GM11168 (cell line): Measurements from ENCODE around the gene SEMA7A.

Source experiments
- in situ Hi-C: fragments of 300-500 bp; cut with MboI; formaldehyde crosslinking; loops from one replicate; pipeline ENCODE4 v1.12.0; 2022; ENCODE audit warnings: low sequenced_read_pairs; ENCODE audit not compliant: unreplicated experiment

The SEMA7A gene

DNA sequence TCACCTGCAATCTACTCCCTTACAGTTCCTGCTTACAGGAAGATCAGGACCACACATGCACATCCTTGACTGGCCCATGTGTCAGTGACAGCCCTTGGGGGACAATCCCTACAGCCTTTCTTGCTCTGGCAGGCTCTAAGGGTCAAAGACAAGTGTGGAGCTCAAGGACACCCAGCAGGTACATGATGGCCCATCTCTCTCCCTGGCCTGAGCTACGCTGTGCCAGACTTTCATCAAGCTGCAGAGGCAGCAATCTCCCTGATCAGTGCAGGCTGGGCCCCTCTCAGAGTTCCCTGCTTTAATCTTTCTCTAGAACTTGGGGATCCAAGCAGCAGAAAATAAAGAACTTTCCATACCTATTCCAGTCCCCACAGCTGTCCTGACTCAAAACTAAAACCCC lies 2.6 kb downstream of the SEMA7A start:
- in situ Hi-C loops = loop anchor here (5.0 kb wide), 1 partner anchor 44 kb away; no protein-coding TSS in a partner anchor

DNA sequence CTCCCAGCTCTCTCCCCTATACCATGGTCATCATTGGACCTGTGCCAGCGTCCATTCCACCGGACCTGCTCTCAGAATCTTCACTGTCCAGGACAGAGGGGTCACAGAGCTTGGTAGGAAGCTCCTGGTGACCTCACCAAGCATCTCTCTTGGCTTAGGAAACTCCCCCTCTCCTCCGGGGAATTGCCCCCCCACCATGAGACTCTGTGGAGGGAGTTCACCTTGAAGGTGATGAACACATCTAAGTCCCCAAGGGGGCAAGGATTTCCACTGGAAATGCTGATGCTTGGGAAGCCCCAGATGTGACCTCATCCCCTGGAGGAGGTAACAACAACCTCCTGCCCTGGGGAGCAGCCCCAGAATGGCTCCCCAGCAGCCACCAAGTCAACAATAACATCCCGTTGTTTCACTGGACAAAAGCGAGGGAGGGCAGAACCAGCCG lies 3.2 kb downstream of the SEMA7A start:
- in situ Hi-C loops = loop anchor here (5.0 kb wide), 1 partner anchor 43 kb away; no protein-coding TSS in a partner anchor

DNA sequence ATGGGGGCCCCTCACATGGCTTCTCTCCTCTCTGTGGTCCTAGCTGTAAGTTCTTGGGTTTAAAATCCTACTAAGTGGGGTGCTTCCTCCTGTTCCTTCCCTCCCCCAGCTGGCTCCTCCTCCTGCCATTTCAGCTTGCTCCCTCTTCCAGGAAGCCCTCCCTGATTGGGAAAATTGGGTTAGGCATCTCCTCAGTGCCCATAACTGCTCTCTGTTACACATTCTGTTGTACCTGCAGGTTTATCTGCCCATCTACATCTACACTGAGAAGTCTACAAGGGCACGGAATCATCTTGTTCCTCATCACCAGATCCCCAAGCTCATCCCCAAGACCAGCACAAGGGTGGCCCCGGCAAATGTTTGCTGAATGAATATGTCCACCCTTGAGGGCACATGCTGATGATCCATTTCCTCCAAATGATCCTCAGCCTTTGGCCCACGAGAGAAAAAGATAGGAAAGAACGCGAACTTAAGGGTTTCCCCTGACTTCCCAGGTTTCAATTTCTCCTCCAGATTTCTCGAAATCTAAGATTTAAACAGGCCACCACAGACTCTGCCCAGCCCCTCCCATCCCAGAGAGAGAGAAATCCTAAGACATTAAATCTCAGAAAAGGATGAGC lies 3.9 kb downstream of the SEMA7A start:
- in situ Hi-C loops = loop anchor here (5.0 kb wide), 1 partner anchor 43 kb away; no protein-coding TSS in a partner anchor

DNA sequence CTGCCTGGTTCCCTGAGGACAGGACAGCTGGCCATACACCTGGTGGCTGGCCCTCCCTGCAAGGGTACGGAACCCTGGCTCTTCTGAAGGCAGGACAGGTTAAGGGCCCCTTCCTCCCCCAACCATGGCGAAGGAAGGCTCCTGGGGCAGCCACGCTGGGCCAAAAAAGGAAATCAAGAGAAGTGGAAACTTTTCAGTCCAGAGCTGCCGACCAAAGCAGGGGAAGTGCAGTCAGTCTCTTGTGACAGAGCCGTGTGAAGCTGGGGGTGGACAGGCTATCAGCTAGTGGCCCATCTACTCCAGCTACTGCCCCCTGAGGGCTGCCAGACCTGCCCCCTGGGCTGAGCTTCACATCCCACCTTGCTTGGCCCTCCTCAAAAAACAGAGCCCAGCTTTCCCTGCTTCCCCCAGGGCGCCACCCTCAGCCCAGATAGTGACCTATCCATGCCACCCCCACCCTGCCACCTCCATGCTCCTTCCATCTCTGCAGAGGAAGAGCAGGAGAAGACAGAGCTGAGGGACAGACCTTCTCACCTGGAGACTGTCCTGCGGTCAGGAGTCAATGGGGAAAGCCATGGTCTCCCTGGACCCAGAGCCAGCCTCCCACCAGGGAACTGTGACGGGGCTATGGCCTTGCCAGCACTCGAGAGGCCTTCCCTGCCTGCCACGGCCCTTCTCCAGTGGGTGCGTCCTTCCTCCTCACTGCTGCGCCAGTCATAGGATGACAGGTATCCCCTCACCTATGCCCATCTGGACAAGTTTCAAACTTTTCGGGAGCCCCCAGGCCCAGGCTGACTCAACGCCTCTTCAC lies 4.6 kb downstream of the SEMA7A start:
- in situ Hi-C loops = no loop called here

DNA sequence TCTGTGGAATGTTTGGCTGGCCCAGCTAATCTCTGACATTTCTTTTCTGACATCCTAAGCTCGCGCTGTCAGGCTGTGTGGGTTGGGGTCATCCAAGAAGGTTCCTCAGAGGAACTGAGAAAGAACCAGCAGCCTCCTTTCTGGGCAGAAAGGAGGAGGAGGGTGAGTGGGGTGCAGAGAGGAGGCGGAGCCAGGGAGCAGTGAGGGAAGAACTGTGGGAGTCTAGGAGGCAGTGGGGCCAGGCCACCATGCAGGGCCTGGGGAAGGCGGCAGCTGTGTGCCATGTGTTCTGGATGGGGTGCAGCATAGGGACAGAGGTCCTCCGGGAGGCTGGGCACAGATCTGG lies 5.3 kb downstream of the SEMA7A start:
- in situ Hi-C loops = no loop called here

DNA sequence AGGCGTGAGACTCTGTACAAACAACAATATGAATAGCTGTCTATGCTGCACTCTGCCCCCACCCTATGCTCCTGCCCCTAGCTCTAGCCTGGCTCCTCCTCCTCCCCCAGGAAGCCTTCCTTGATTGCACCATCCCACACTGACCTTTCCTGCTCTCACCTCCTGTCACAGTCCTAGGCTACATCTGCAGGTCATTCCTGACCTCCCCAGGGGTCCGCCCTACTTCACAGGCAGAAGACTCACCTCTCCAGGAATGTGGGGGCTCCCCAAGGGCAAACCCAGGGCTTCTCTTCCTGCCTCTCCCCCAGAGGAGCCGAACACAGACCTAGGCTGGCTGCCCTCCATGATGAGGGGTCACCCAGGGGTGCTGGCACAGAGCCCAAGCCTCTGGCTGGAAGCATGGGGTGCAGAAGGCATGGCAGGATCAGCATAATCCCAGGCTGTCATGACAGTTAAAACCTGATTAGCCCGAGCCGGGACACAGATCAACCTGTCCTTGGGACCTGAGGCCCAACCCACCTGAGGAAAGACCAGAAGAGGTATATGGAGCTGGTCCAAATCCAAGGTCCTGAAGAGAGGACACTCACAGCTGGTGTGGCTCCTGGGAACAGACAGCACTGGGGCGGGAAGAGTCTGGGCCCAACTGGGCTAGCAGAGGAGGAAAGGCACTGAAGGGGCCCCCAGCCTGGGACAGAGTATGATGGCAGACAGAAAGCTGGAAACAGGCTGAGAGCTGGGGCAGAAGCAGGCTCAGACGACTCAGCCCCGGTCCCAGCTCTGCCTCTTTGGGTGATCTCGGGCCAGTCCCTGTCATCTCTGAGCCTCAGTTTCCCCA lies 5.9 kb downstream of the SEMA7A start:
- in situ Hi-C loops = no loop called here

DNA sequence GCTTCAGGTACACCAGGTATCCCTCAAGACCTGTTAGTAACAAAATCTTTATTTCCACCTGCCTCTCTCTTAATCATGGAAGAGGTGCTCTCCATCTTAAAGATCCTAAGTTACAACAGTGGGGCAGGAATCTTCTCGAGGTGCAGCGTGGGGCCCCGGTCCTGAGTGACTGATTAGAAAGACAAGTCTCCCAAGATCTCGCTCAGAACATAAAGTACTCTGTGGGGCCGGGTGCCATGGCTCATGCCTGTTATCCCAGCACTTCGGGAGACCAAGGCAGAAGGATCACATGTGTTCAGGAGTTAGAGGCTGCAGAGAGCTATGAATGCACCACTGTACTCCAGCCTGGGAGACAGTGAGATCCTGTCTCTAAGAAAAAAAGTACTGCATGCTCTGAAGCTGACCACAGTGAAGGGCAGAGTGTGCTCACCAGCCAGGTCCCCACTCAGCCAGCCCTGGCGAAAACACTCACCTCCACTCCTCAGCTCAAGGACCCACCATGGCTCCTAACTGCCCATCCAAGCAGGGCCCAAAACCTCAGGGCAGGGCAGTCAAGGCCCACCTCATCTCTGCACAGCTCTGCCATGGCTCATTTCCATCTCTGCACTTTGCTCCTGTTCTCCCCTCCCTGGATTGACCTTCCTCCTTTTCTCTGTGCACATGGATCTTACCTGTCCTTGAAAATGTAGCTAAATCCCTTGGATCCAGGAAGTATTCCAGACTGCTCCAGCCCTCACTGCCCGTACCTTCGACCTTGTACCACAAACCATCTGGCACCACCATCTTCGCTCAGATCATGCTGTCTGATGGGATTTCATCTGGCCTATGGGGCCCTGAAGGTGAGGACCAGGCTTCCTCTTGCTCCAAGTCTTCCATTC lies 7.1 kb downstream of the SEMA7A start:
- in situ Hi-C loops = no loop called here

DNA sequence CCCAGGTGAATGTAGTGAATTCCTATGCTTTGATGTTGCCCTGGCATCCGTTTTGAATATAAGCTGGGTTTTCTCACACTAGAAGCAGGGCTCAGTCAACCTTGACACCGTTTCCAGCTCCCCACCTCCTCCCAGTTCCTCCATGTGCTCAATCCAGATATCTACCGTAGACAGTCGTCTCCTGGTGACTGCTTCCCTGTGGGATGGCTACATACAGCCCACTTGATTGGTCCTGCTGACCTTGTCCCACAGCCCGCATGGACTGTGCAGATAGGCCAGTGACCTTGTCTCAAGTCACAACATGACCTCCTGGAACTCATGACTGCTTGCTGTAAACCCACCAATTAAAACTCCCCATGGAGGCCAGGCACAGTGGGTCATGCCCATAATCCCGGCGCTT lies 8.1 kb downstream of the SEMA7A start:
- in situ Hi-C loops = no loop called here

DNA sequence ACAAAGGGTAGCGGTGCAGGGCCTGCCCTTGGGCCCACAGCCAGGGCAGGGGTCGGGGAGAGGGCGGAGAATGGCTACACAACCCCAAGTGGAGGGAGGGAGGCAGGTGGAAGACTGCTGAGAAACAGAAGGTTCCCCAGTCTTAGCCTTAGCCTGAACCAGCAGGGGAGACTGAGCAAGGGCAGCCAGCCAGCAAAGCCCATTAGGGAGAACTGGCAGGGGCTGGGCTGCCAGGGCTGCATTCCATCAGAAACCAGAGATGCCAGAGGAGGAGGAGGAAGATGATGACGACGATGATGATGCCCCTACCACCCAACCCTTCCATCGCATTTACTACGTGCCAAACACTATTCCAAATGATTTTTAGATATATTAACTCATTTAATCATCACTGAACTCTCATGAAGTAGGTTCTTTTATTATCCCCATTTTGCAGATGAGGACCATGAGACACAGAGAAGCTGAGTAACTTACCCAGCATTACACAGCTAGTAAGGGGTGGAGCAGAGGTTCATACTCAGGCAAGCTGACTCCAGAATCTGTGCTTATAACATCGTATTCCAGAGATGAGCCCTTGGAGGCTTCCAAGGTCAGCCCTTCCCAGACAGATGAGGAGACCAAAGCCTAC lies 8.7 kb downstream of the SEMA7A start:
- in situ Hi-C loops = no loop called here

DNA sequence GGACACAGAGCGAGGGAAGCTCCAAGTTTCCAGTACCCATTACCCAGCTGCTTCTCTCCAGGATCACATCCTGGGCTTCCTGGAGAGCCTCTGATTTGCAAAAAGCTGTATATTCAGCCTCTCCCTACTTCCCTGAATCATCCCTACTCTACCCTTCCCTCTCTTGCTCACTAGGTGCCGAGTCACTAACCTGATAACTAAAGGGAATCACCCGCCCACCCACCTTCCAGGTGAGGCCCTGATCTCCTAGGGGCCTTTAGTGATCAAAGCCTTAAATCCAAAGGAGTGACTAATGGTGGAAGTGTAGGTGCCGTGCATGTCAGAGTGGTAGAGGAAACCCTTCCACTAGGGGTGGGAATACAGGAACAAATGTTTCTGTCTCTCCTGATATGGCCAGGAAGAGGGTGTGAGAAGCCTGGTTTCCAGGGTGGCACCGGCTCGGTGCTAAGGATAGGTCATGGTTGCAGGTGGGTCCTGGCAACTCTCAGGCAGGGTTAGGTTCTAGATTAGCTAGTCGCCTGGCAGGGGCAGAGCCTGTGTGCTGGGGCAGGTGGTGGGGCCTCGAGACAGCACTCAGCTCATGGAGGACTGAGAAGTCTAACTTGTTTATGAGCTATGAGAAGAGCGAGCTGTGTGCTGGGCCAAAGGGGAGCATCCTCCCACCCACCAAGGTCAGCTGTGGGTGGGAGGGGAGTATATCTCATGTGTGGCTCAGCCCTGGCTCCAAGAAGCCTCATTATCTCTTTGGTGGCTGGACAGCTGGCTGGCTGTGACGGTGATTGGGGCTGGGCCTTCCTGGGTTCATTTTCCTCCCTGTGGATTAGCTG lies 10.1 kb downstream of the SEMA7A start:
- in situ Hi-C loops = no loop called here

DNA sequence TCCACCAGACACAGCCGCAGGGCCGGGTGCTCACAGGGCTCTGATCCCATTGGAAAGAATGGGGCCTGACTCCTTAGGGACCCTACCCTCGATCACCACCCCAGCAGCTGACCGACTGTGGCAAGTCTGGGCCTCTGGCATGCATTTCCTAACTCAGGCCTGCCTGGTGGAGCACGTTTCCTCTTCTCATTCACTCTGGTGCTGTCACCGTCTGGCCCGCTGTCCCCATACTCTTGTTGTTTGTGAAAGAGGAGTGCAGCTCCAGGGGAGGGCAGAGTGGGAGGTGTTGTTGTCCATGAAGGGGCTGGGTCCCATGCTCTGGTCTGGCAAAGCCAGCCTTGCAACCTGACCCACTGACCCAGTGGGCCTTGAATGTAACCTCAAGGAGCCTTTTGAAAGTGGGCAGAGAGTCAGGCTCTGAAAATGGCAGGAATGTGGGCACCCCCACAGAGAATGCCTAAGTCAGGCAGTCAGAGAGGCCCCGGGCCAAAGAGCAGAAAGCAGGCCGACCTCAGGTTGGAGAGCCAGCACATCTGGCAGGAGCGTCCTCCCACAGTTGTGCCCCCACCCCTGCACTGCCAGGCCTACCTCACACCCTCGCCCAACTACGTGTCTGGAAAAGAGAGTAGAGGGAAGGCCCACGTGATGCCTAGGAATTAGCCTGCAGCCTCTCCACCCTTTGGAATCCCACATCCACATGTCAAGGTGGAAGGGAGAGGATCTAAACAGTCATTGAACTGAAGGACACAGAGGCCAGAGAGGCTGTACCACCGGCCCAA lies 10.9 kb downstream of the SEMA7A start:
- in situ Hi-C loops = no loop called here

DNA sequence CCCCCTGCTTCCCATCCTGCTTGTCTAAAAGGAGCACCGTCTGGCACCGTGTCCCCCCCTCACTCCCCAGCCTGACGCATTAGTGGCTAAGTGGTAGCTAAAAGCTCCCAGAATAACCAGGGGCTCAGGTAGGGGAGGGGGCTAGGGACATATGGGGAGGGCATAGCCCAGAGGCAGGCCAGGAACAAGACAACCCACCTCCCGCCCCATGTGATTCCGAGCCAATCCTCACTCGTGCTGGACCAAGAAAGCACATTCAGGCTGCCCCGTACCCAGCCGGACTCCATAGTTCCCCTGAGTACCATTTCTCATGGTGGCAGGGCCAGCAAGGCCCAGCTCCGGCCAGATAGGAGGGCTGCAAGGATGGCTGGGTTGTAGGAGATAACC lies 11.5 kb downstream of the SEMA7A start:
- in situ Hi-C loops = no loop called here

DNA sequence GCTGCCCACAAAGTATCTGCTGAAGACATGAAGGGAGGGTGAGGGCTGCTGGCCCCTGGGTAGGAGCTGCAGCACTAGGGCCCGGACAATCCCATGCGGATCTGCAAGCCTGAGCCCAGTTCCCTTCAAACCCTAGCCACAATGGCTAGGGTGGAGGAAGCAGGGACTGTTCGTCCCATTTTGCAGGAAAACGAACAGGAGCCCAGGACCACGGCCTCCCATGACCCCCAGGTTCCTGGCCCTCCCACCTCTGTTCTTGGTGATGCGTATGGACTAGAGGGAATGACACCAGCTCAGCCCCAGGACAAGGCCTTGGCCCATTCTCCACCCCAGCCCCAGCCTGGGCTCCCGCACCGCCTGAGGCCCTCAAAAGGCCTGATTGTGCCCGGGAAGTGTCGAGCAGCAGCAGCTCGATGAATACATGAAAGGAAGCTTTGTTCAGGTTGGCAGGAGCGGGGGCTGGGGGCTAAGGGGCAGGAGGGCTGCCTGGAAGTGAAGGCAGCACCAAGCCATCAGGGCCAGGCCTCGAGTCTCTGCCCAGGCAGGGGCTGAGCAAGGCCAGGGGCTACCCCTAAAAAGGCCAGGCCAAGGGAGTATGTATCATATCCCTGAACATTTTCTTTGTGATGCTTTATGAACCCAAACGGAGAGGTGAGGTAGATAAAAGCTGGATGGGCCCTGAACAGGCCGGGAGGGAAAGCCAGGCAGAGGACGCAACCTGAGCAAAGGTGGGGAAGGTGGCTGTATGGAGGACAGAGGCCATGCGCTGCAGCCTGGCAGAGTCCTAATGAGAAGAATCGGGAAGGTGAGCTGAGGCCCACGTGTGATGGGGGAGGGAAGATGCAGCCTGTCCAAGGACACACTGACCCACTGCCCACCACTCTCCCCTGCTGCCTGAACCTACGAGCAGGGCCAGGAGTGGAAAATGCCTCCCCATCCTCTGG lies 12.2 kb downstream of the SEMA7A start:
- in situ Hi-C loops = no loop called here

DNA sequence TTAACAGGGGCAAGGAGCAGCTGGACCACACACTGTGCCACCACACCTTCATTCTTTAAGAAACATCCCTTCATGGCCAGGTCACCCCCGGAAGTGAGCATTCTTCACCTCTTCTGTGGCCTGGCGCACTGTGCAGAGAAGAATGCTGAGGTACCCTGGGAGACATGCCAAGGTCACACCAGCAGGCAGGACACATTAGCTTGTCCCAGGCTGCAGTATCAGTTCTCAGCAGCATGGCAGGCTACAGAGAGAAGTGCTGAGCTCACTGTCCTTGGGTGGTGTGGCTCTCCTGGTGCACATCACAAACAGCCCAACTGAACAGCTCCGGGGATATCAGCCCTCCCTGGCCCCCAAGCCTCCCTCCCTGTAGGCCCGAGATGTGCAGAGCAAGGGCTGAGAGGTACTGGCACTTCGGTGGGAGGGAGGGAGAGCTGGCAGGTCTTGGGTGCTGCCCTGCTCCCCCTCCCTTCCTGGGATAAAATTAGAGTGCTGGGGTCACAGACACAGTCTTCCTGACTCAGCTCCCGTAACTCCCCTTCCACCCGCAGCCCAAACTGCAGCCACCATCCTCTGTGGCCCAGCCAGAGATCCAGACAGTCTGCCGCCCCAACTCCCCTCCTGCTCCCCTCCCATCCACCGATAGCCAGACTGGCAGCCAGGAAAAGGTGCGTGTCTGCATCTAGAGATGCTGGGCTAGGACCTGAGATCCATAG lies 13.4 kb downstream of the SEMA7A start:
- in situ Hi-C loops = no loop called here

DNA sequence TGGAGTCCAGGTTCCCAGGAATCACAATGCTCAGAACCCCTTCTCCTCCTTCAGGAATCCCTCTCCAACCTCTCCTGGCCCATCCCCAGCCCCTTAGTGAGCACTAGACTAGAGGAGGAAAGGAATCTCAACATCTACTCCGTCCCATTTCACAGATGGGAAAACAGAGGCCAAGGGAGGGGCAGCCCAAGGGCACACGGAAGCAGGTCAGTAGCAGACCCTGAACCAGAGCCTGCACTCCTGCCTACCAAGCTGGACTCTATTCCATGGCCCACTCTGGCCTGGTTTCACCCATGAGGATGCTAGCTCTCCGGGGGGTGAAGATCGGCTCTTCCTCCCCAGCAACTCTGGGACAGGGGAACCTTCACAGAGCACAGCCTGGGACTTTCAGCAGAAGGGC lies 14.3 kb downstream of the SEMA7A start:
- in situ Hi-C loops = no loop called here

DNA sequence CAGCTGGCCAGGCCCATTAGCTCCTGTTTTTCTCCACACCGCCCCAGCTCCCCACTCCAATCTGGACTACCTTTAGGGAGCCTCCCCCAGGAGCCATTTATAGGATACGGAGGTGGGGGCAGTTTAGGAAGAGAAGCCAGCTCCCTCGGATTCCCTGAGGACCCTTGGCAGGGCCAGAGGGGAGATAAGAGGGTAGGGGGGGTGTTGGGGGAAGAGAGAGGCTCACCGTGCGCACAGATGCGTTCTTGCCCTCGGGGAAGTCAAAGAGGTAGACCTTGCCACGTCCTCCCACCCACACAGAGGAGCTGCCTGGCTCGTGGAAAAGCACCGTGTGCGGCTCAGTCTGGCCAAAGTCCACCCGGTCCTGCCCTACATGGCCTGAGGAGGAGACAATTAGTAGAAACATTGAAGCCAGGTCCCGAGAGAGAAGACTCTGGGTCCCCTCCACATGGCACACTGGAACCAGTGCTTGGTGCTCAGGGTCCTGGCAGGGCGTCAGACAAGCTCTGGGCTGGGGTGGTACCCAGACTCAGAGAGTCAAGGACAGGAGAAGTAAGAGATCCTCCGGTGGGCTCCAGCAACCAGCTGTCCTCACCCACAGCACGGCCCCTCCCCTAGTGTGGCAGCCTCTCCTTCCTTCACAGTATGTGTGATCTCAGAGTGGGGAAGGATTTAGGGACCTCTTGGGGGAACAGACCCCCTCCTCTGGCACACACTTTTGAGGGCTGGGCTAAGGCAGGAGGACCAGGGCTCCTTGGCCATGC lies 15.0 kb downstream of the SEMA7A start:
- in situ Hi-C loops = no loop called here
